H1 (cell line): ENCODE results near the gene CYRIA. TPM values are rescaled to one million over a fixed set of nuclear protein-coding genes. Genes with fewer than 3 reads are reported as not detected.

ENCODE experiments used
- MAX ChIP-seq: IDR thresholded peaks from 2 replicates; pipeline ENCODE4 v1.6.1; 2012; ENCODE audit warnings: inconsistent platforms
- polyA plus RNA-seq, 7 experiments: library from polyadenylated mRNA; depleted of rRNA in 3 of 7; stranded (reverse) in 5 of 7; unstranded in 2 of 7; fragments of >200 nt in 5 of 7; fragments of 200-250 nt in 2 of 7; gene quantifications; 1 replicate in 5 of 7; 2 replicates in 1 of 7; 4 replicates in 1 of 7; pipeline versions ENCODE4 v1.2.1 to v1.2.3, GENCODE V29; 2011 to 2013; ENCODE audit warnings: missing spikeins in 2 of 7, mixed read lengths in 2 of 7
- total RNA-seq: library from RNA; stranded (reverse); fragmentation: NEBNext Ultra II Directional; extraction: Animal tissue kit (Norgen Biotek cat#: 25700); gene quantifications from 2 replicates; pipeline ENCODE4 v1.2.1, GENCODE V29; 2021
- TF ChIP-seq, protein P1 (sequence below): IDR thresholded peaks from 2 replicates; pipeline ENCODE4 v1.6.1; 2011; ENCODE audit warnings: low read depth, mild to moderate bottlenecking, low read length; ENCODE audit not compliant: insufficient read depth

The CYRIA gene
- total and polyA plus RNA-seq, 2 of the 8 experiments (the other 6 are each of a cell fraction or from before 2014, with no cell fraction given), result 1.5 to 9.8 TPM

DNA sequence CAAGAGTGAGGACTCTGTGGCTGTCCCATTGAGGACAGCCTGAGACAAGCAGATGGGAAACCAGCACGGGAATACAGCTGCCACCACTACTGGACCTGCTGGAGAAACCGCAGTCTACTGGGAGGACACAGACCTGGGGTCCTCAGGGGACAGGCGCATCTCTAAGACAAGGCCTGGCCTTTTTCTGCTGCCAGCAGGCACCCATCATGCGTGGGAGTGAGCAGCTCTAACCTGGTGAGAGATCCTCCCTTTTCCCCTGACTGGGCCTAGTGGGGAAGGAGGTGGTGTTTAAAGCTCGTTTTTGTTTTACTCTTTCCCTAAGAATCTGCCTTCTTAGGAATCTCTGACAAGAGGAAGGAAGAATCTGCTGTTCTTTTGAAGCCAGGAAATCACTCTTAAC, 36.6 kb downstream of the CYRIA start (continued):
- TF ChIP-seq, protein P1, sequence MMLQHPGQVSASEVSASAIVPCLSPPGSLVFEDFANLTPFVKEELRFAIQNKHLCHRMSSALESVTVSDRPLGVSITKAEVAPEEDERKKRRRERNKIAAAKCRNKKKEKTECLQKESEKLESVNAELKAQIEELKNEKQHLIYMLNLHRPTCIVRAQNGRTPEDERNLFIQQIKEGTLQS, result no peak
- TF ChIP-seq MAX, result no peak
